Neuron (in vitro differentiated cells): ENCODE results near the gene ALAS2.
"Not testable (repeated sequence)": the region's sequence is repeated elsewhere in the genome, so short reads cannot be mapped to it uniquely, and the experiment has no call there.

Experiments used
- H2AFZ ChIP-seq: one replicate; pipeline ENCODE4 v1.6.1; 2013; ENCODE audit warnings: low read depth, mild to moderate bottlenecking, inconsistent platforms, low read length, moderate library complexity
- H3K27me3 ChIP-seq: one replicate; pipeline ENCODE4 v1.6.1; 2013; ENCODE audit warnings: low read length; ENCODE audit not compliant: insufficient read depth
- H3K36me3 ChIP-seq: one replicate; pipeline ENCODE4 v1.6.1; 2013; ENCODE audit warnings: low read length; ENCODE audit not compliant: insufficient read depth
- H3K4me1 ChIP-seq: one replicate; pipeline ENCODE4 v1.6.1; 2013; ENCODE audit warnings: low read length; ENCODE audit not compliant: insufficient read depth
- H3K4me3 ChIP-seq: 2 replicates; pipeline ENCODE4 v1.5.1; 2013; ENCODE audit warnings: mild to moderate bottlenecking, low read length, moderate library complexity
- H3K9me3 ChIP-seq: one replicate; pipeline ENCODE4 v1.6.1; 2013; ENCODE audit warnings: low read length

The ALAS2 gene

DNA sequence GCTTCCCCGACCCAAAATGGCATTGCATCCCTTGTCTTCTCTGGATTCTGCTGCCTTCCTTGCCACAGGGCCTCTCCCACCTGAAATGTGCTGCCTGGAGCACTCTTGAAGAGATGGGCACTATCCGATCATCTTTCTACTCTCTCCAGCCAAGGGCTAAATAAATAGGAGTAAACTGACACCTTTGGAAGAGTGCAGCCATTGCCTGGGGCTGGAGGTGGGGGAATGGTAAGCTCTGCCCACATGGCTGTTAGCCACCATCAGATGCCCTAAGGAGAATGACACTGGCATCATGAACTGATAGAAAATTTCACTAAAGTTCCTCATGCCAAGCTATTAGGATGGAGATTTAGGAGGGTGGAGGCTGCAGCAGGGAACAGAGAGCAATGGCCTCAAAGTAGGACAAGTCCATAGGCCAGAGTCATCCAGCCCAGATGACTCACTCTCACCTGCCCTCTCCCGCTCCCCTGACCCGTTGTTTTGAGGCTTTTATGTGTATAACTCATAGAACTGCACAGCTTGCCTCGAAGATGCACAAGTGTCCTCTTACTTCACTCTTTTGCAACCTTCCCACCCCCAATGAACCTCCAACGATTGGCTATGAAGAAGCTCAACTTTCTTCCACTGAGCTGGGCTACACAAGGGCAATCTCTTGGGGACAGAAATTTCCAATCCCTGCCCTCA is 36.0 kb downstream of the ALAS2 start:
- no peaks in the 10 kb centered on the region for H3K36me3 ChIP-seq
- no peak overlapping the region for H2AFZ ChIP-seq
- H3K4me3 ChIP-seq: no peak overlapping the region
- H3K27me3 ChIP-seq: no peaks in the 10 kb centered on the region
- no peaks in the 10 kb centered on the region for H3K9me3 ChIP-seq
- H3K4me1 ChIP-seq: no peaks in the 10 kb centered on the region

DNA sequence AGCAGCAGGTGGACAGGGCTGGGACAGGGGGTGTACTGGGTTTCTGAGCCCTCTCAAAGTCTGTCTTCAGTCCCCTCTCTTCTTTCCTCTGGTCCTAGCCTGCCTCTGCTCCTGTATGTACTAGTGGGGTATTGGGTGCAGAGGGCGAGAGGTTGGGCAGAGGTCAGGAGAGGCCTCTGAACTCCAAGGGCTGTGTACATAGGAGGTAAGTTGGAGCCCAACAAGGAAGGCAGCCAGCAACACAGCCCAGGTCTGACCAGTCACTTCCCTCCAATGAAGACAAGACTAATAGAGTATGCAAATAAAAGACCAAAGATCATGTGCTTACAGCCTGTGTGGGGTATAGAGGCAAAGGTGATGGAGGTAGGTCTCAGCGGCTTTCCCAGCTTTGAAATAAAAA is 36.7 kb downstream of the ALAS2 start, which contains the start of gene PFKFB1:
Gene PFKFB1 (minus strand): TSS at position 90 of the 400 bp plus-strand sequence. CDS start 181 bp downstream, outside the sequence.
- Histone ChIP-seq H3K4me1 (no peaks in the 10 kb centered on the region), H3K27me3 (no peaks in the 10 kb centered on the region), H3K36me3 (no peaks in the 10 kb centered on the region), H3K9me3 (no peaks in the 10 kb centered on the region), H2AFZ (no peak within 1 kb of the TSS), H3K4me3 (no peak within 1 kb of the TSS)

DNA sequence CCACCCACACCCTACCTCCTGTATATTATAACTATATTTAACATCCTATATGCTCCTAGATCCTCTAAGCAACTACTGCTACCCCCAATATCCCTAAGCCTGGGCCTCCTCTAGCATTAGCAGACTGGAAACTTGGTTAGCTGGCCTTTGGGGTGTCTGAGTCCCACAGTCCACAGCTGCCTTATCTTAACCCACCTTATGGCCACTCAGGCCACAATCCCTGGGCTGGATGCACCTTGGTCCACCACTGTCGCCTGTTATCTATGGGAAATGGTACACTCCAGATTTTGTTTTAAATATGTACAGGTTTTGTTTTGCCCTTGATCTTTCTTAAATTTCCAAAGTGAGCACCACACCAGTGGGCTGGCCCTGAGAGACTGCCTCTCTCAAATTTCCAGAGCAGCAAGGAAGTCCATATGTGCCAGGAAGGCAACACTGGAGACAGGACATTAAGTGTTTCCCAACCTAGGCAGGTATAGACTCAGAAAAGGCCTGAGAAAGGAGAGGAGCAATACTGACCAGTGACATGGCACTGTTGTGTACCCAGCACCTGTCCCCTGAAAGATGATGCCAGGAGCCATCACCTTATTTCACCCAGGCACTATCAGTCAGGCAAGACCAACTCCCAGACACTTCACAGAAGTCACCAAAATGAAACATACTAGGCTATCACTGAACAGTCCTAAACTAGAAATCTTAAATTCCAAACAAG is 37.7 kb downstream of the ALAS2 start:
- no peak overlapping the region for H3K4me3 ChIP-seq
- no peaks in the 10 kb centered on the region for H3K36me3 ChIP-seq
- no peaks in the 10 kb centered on the region for H3K9me3 ChIP-seq
- no peaks in the 10 kb centered on the region for H3K4me1 ChIP-seq
- H2AFZ ChIP-seq: no peak overlapping the region
- no peaks in the 10 kb centered on the region for H3K27me3 ChIP-seq

DNA sequence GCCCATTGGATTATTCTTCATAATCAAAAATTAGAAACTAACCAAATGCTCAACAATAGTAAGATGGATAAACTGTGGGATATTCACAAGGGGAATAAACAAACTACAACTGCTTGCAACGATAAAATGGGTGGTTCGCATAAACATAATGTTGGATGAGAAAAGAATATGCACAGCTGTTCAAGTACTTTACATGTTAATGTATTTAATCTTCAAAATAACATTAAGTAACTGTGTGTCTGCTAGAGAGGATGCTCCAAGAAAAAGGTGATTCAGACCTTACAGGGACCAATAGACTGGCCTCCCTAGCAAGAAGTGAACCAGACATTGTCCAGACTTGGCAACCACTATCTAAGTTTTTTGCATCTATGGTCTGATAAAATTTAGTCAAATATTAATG is 39.1 kb downstream of the ALAS2 start:
- H2AFZ ChIP-seq: no peak overlapping the region
- H3K9me3 ChIP-seq: no peaks in the 10 kb centered on the region
- no peak overlapping the region for H3K4me3 ChIP-seq
- no peaks in the 10 kb centered on the region for H3K27me3 ChIP-seq
- no peaks in the 10 kb centered on the region for H3K36me3 ChIP-seq
- no peaks in the 10 kb centered on the region for H3K4me1 ChIP-seq

DNA sequence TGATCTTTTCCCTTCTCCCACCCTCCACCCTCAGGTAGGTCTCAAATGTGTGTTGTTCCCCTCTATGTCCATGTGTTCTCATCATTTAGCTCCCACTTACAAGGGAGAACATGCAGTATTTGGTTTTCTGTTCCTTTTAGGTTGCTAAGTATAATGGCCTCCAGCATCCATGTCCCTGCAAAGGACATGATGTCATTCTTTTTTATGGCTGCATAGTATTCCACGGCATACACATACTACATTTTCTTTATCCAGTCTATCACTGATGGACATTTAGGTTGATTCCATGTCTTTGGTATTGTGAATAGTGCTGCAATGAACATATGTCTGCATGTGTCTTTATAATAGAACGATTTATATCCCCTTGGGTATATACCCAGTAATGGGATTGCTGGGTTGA is 47.5 kb downstream of the ALAS2 start:
- H3K4me3 ChIP-seq, H3K27me3 ChIP-seq, H3K36me3 ChIP-seq, H3K9me3 ChIP-seq, H2AFZ ChIP-seq, H3K4me1 ChIP-seq: not testable (repeated sequence)

DNA sequence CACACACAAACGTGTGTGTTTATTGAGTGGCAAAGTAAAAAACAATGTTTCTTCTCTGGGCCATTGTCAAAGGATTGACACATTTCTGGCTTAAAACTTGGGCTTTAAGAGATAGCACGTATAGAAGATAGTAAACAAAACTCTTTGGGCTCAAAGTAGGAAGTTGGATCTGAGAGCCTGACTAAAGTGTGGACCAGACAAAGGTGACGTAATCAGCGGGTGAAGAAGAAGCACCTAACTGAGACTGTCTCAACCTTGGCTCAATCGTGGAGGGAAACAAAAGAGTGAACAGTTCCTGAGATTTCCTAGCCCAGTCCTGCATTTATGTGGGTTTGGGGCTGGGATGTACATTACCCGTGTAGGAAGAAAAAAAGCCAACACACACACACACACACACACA is 50.4 kb downstream of the ALAS2 start:
- Histone ChIP-seq H2AFZ (no peak overlapping the region), H3K27me3 (no peaks in the 10 kb centered on the region), H3K9me3 (no peaks in the 10 kb centered on the region), H3K36me3 (no peaks in the 10 kb centered on the region), H3K4me3 (no peak overlapping the region), H3K4me1 (no peaks in the 10 kb centered on the region)

DNA sequence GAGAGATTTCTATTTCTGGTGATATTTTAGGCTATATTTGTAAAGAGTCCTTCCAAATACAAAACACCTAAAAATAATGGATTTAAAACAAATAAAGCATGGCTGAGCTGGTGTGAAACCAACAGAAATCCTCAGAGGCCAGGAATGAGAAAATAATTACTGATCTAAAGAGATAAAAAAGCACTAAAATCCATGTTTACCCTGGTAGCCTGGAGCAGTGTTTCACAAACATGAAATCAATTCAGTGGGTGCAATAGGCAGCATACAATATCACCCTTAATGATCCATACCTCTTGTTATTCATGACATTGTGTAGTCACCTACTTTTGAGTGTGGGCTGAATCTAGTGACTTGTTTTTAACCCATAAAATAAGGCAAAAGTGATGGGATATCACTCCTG is 51.3 kb downstream of the ALAS2 start:
- H3K4me1 ChIP-seq: no peaks in the 10 kb centered on the region

DNA sequence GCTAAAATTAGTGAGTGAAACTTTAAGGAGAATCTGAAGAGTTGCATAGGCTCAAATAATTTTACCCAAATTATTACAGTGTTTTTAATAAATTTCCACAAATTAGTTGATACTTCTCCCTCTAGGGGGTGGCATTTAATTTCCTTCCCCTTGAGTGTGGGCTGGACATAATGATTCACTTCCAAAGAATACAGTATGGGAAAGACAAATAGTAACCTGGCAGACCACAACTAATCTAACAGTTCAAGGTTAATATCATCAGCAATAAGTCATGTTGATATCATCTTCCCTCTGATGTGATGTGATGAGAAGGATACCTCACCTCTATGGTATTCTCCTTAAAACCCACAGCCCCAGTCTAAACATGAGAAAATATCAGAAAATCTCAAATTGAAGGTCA is 52.3 kb downstream of the ALAS2 start:
- Histone ChIP-seq H3K36me3 (no peaks in the 10 kb centered on the region), H3K4me3 (no peak overlapping the region), H2AFZ (no peak overlapping the region), H3K27me3 (no peaks in the 10 kb centered on the region), H3K9me3 (no peaks in the 10 kb centered on the region), H3K4me1 (no peaks in the 10 kb centered on the region)

More for the DNA sequence above, 51.3 kb downstream of the ALAS2 start:
- Histone ChIP-seq H2AFZ (no peak overlapping the region), H3K4me3 (no peak overlapping the region), H3K27me3 (no peaks in the 10 kb centered on the region), H3K9me3 (no peaks in the 10 kb centered on the region), H3K36me3 (no peaks in the 10 kb centered on the region)

DNA sequence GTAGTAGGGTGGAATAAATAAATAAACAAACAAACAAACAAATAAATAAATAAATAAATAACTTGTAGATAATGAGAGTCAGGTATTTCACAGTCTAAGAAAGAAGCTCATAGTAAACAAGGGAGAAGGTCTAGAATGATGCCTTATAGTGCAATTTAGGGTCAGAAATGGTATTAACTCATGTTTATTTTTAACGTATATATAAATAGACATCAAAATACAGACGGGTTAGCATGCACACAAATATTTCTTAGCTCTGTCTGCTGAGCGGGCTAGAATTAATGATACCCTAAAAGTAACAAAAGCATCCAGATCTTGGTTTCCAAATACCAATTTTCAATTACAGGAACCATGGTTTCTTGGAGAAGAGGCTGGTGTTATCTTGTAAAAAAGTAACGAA is 53.4 kb downstream of the ALAS2 start:
- H3K27me3 ChIP-seq: no peaks in the 10 kb centered on the region
- H3K4me3 ChIP-seq: no peak overlapping the region
- no peaks in the 10 kb centered on the region for H3K36me3 ChIP-seq
- H3K9me3 ChIP-seq: no peaks in the 10 kb centered on the region
- H2AFZ ChIP-seq: no peak overlapping the region
- no peaks in the 10 kb centered on the region for H3K4me1 ChIP-seq

DNA sequence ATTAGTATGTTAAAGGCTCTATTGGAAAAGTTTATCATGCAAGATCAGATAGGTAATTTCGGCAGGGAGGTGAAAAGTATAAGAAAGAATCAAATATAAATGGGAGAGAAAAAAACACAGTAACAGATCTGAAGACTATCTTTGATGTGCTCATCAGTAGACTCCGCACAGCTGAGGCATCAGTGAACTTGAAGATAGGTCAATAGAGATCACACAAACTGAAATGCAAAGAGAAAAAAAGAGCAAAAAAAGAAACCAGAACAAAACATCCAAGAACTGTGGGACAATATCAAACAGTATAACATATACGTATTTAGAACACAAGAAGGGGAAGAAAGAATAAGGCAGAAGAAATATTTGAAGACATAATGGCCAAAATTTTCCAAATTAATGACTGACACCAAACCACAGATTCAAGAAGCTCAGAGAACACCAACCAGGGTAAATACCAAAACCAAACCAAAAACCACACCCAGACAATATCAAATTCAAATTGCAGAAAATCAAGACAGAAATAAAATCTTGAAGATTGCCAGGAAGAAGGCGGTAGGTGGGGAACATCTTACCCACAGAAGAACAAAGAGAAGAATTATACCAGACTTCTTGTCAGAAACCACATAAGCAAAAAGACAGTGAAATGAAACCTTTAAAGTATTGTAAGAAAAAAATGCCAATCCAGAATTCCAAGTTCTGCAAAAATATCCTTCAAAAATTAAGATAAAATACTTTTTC is 65.8 kb downstream of the ALAS2 start:
- Histone ChIP-seq H3K27me3 (peaks cover 2% of the 10 kb centered on the region), H3K4me1 (no peaks in the 10 kb centered on the region), H3K36me3 (no peaks in the 10 kb centered on the region), H3K9me3 (no peaks in the 10 kb centered on the region), H3K4me3 (no peak overlapping the region), H2AFZ (no peak overlapping the region)

DNA sequence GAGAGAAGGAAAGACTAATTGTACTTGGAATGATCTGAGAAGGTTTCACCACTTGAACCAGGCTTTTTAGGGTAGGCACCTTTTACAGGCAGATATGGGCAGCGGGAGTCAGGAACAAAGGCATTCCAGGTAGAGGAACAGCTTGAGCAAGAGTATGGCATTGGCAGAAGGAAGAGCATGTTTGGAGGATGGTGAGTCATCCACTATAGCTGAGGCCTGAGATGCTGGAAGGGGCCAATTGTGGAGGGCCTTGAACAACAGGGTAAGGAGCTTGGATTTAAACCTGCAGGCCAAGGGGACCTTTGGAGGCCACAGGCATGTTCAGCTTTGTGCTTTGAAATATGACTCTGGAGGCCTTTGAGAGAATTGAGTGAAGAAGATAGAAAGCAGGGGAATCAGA is 69.0 kb downstream of the ALAS2 start:
- Histone ChIP-seq H2AFZ (no peak overlapping the region), H3K4me3 (no peak overlapping the region), H3K27me3 (peaks cover 2% of the 10 kb centered on the region), H3K4me1 (no peaks in the 10 kb centered on the region), H3K36me3 (no peaks in the 10 kb centered on the region), H3K9me3 (no peaks in the 10 kb centered on the region)
